Measurements from ENCODE around the gene FHIT. TPM values are rescaled to one million over a fixed set of nuclear protein-coding genes. Genes with fewer than 3 reads are reported as not detected.

FHIT gene
- total RNA-seq, 4 donors from 2014 or later, result 1.6 to 12.9 (median 7.8) TPM

- DNase-seq (ENCODE audit: low spot score in 2 of 2), result no peak
- H3K36me3 ChIP-seq, result no peaks in the 10 kb centered on the region
- H3K4me1 ChIP-seq, result no peaks in the 10 kb centered on the region
- H3K27ac ChIP-seq, result no peak overlapping the region
- no peak overlapping the region for H3K4me3 ChIP-seq
- no peak for TF ChIP-seq EP300 (IDR thresholded peaks at IDR 0.05)
- no peak for TF ChIP-seq POLR2A (IDR thresholded peaks at IDR 0.05)
- peaks cover 0 to 5% (median 0%) of the 10 kb centered on the region in 4 donors for H3K9me3 ChIP-seq
- WGBS, 2 donors, result 0 to 97% methylated on average over 1 of the region's 1 CpG
- H3K27me3 ChIP-seq, result no peaks in the 10 kb centered on the region
Measured at GRCh38 chr3:61108247-61109019, 142.8 kb downstream of the FHIT start.

- no peak for DNase-seq (ENCODE audit: low spot score in 2 of 2)
- H3K4me3 ChIP-seq, result no peak overlapping the region
- no peaks in the 10 kb centered on the region for H3K36me3 ChIP-seq
- H3K27ac ChIP-seq, result no peak overlapping the region
- peaks cover 0 to 5% (median 0%) of the 10 kb centered on the region in 4 donors for H3K9me3 ChIP-seq
- H3K27me3 ChIP-seq, result no peaks in the 10 kb centered on the region
- no peak for TF ChIP-seq CTCF (IDR thresholded peaks at IDR 0.05)
- no peak for TF ChIP-seq POLR2A (IDR thresholded peaks at IDR 0.05)
- no peak for TF ChIP-seq EP300 (IDR thresholded peaks at IDR 0.05)
- WGBS, 2 donors, result 62 to 73% methylated on average over 3 of the region's 3 CpGs
- no peaks in the 10 kb centered on the region for H3K4me1 ChIP-seq
Measured at GRCh38 chr3:61094608-61095007, 156.6 kb downstream of the FHIT start.

- no peaks in the 10 kb centered on the region for H3K4me1 ChIP-seq
- H3K27me3 ChIP-seq, result no peaks in the 10 kb centered on the region
- H3K27ac ChIP-seq, result no peak overlapping the region
- no peak overlapping the region for H3K4me3 ChIP-seq
- peaks cover 0 to under 1% (median 0%) of the 10 kb centered on the region in 4 donors for H3K9me3 ChIP-seq
- TF ChIP-seq POLR2A (IDR thresholded peaks at IDR 0.05), result no peak
- TF ChIP-seq EP300 (IDR thresholded peaks at IDR 0.05), result no peak
- TF ChIP-seq CTCF (IDR thresholded peaks at IDR 0.05), result no peak
- no peak for DNase-seq (ENCODE audit: low spot score in 2 of 2)
- WGBS, 2 donors, result 90% methylated on average over 2 of the region's 2 CpGs
- no peaks in the 10 kb centered on the region for H3K36me3 ChIP-seq
Measured at GRCh38 chr3:61093364-61093763, 157.9 kb downstream of the FHIT start.

GRCh38 chr3:61092870-61093269 lies 158.4 kb downstream of the FHIT start:
- Histone ChIP-seq H3K4me1 (no peaks in the 10 kb centered on the region), H3K27ac (no peak overlapping the region), H3K36me3 (no peaks in the 10 kb centered on the region), H3K4me3 (no peak overlapping the region), H3K9me3 (no peaks in the 10 kb centered on the region), H3K27me3 (no peaks in the 10 kb centered on the region)
- 38 to 43% methylated on average over 4 of the region's 4 CpGs for WGBS, 2 donors
- DNase-seq (ENCODE audit: low spot score in 2 of 2), result no peak
- TF ChIP-seq EP300 (IDR thresholded peaks at IDR 0.05) (no peak), POLR2A (IDR thresholded peaks at IDR 0.05) (no peak), CTCF (IDR thresholded peaks at IDR 0.05) (no peak)

- 54 to 56% methylated on average over 6 of the region's 6 CpGs for WGBS, 2 donors
- no peaks in the 10 kb centered on the region for H3K36me3 ChIP-seq
- TF ChIP-seq CTCF (IDR thresholded peaks at IDR 0.05) (no peak), POLR2A (IDR thresholded peaks at IDR 0.05) (no peak), EP300 (IDR thresholded peaks at IDR 0.05) (no peak)
Measured at GRCh38 chr3:61090389-61091169, 160.7 kb downstream of the FHIT start.

More at GRCh38 chr3:61090389-61091169, 160.7 kb downstream of the FHIT start:
- H3K4me1 ChIP-seq, result no peaks in the 10 kb centered on the region
- no peak overlapping the region for H3K4me3 ChIP-seq
- no peak overlapping the region for H3K27ac ChIP-seq
- DNase-seq (ENCODE audit: low spot score in 2 of 2), result no peak
- H3K9me3 ChIP-seq, result no peaks in the 10 kb centered on the region
- H3K27me3 ChIP-seq, result no peaks in the 10 kb centered on the region
